Thoracic aorta (tissue), 2 donors: Measurements from ENCODE around the gene MTMR3. TPM values are rescaled to one million over a fixed set of nuclear protein-coding genes. Genes with fewer than 3 reads are reported as not detected.

Experiments used
- ATAC-seq: fragments of 150-250 bp; one replicate; pipeline ENCODE4 v1.8.0; 2017; ENCODE audit warnings: low read depth; ENCODE audit not compliant: insufficient number of reproducible peaks, low FRiP score
- DNase-seq: peaks from one replicate; pipeline ENCODE4 v3.0.0-alpha.2; 2020; ENCODE audit warnings: low spot score
- H3K27ac ChIP-seq, 2 donors: fragments of 200-600 bp; sonication (generic); 1 replicate in 1 of 2; 2 replicates in 1 of 2; pipeline ENCODE4 v1.5.1; 2016; ENCODE audit warnings: mild to moderate bottlenecking in 2 of 2, moderate library complexity in 2 of 2
- H3K27me3 ChIP-seq: fragments of 200-600 bp; sonication (generic); replicated peaks from 2 replicates; pipeline ENCODE4 v1.6.0; 2016; ENCODE audit warnings: mild to moderate bottlenecking; ENCODE audit not compliant: insufficient read depth
- H3K36me3 ChIP-seq: fragments of 200-600 bp; sonication (generic); one replicate; pipeline ENCODE4 v1.5.1; 2016
- H3K4me1 ChIP-seq, 2 donors: fragments of 200-600 bp; sonication (generic); 1 replicate in 1 of 2; 2 replicates in 1 of 2; pipeline versions ENCODE4 v1.5.1 to v1.6.0; 2016; ENCODE audit warnings: low read depth in 2 of 2, mild to moderate bottlenecking in 1 of 2; ENCODE audit not compliant: control insufficient read depth in 1 of 2
- H3K4me3 ChIP-seq: fragments of 200-600 bp; sonication (generic); 2 replicates; pipeline ENCODE4 v1.5.1; 2016; ENCODE audit warnings: mild to moderate bottlenecking
- H3K9me3 ChIP-seq: fragments of 200-600 bp; sonication (generic); 2 replicates; pipeline ENCODE4 v1.5.1; 2016
- total RNA-seq, 2 donors: library from RNA; depleted of rRNA; stranded (reverse); fragments of >200 nt; gene quantifications; one replicate each; pipeline versions ENCODE4 v1.1.0 to v1.2.3, GENCODE V29; 2016
- TF ChIP-seq, protein P1 (sequence below): fragments of 200-600 bp; sonication (generic); IDR thresholded peaks from one replicate; pipeline ENCODE4 v1.5.1; 2019; ENCODE audit warnings: antibody characterized with exemption

MTMR3 gene
- total RNA-seq, 2 donors from 2014 or later = 33.3 to 61.9 TPM

DNA sequence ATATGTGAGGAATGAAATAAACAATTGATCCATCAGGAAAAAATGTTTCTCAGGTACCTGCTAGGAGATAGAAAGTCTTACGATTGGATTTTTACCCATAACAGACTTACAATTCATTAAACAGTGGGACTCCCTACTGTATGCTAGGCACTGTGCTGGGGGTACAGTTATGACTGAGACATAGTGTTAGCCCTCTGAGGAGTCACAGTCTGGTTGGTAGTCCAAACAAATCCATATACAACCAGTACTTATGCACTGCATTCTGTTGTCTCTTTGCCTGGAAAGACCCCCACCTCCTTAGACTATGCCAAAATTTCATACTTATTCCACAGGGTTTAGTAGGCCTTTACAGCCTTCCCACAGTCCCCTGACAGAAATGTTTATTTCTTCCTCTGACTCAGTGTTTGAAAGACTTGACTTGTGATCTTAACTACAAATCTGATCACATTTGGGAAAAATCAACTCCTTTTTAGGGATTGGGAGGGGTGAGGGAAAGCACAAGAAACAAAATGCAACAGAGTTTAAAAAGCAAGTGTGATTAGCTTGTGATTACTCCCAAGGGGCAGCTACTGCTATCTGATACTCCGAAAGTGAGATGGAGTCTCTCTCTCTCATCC, 127.9 kb downstream of the MTMR3 start:
- Histone ChIP-seq H3K9me3 (no peaks in the 10 kb centered on the region), H3K27me3 (no peaks in the 10 kb centered on the region), H3K4me3 (no peak overlapping the region), H3K36me3 (peaks cover 62% of the 10 kb centered on the region), H3K27ac (no peak overlapping the region), H3K4me1 (no peaks in the 10 kb centered on the region)
- ATAC-seq (no peak), DNase-seq (no peak)
- TF ChIP-seq, protein P1, sequence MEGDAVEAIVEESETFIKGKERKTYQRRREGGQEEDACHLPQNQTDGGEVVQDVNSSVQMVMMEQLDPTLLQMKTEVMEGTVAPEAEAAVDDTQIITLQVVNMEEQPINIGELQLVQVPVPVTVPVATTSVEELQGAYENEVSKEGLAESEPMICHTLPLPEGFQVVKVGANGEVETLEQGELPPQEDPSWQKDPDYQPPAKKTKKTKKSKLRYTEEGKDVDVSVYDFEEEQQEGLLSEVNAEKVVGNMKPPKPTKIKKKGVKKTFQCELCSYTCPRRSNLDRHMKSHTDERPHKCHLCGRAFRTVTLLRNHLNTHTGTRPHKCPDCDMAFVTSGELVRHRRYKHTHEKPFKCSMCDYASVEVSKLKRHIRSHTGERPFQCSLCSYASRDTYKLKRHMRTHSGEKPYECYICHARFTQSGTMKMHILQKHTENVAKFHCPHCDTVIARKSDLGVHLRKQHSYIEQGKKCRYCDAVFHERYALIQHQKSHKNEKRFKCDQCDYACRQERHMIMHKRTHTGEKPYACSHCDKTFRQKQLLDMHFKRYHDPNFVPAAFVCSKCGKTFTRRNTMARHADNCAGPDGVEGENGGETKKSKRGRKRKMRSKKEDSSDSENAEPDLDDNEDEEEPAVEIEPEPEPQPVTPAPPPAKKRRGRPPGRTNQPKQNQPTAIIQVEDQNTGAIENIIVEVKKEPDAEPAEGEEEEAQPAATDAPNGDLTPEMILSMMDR = no peak

DNA sequence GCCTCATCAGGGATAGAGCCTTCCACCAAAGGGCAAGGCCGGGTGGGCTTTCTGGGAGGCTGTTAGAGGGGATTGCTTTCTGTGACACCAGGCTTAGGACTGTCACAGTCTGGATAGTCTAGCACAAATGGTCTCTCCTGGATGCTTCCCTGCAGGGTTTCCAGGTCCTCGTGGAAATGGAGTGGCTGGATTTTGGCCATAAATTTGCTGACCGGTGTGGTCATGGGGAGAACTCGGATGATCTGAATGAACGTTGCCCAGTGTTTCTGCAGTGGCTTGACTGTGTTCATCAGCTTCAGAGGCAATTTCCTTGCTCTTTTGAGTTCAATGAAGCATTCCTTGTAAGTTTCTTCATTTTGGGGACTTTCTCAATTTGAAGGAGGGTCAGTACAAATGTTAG, 130.2 kb downstream of the MTMR3 start:
- Histone ChIP-seq H3K27me3 (no peaks in the 10 kb centered on the region), H3K4me1 (no peaks in the 10 kb centered on the region), H3K9me3 (no peaks in the 10 kb centered on the region), H3K36me3 (peaks cover 70% of the 10 kb centered on the region), H3K27ac (no peak overlapping the region), H3K4me3 (no peak overlapping the region)
- DNase-seq = no peak
- no peak for ATAC-seq
- TF ChIP-seq, protein P1 = no peak

DNA sequence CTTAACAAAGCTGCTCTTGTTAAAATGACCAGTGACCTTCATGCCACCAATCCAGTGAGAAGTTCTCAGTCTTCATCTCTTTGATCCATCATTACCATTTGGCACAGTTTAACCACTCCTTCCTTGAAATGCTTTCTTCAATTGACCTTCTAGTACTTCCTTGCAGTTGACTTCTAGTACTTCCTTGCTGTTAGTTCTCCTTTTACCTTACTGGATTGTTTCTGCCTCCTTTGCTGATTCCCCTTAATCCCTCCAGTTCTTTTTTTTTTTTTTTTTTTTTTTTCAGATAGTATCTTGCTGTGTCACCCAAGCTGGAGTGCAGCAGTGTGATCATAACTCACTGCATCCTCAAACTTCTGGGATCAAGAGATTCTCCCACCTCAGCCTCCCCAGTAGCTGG, 131.3 kb downstream of the MTMR3 start:
- DNase-seq (no peak), ATAC-seq (no peak)
- Histone ChIP-seq H3K27ac (no peak overlapping the region), H3K9me3 (no peaks in the 10 kb centered on the region), H3K4me1 (no peaks in the 10 kb centered on the region), H3K27me3 (no peaks in the 10 kb centered on the region), H3K4me3 (no peak overlapping the region), H3K36me3 (peaks cover 73% of the 10 kb centered on the region)
- TF ChIP-seq, protein P1 = no peak

DNA sequence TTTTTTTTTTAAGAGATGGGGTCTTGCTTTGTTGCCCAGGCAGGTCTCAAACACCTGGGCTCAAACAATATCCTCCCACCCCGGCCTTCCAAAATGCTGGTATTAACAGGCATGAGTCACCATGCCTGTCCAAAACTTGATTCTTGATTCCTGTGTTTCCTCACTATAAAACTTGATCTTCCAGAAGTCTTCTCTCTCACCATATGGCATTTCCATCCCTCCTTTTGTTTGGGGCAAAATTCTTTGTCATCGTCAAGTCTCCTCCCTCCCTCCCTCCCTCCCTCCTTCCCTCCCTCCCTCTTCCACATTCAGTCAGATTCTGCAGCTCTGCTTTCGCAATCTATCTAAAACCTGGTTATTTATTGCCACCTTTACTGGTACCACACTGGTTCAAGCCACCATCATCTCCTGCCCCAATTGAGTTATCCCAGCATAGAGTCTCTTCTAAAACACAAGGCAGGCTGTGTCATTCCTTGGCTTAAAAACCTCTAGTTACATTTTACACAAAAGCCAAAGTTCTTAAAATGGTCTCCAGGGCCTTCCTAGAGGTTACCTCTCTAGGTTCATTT, 132.3 kb downstream of the MTMR3 start:
- Histone ChIP-seq H3K4me1 (no peaks in the 10 kb centered on the region), H3K27ac (no peak overlapping the region), H3K27me3 (no peaks in the 10 kb centered on the region), H3K4me3 (no peak overlapping the region), H3K36me3 (peaks cover 73% of the 10 kb centered on the region), H3K9me3 (no peaks in the 10 kb centered on the region)
- ATAC-seq = no peak
- no peak for DNase-seq
- TF ChIP-seq, protein P1 = no peak

GRCh38 chr22:30015846-30016245, 132.9 kb downstream of the MTMR3 start:
- Histone ChIP-seq H3K27me3 (no peaks in the 10 kb centered on the region), H3K4me3 (no peak overlapping the region), H3K9me3 (no peaks in the 10 kb centered on the region), H3K36me3 (peaks cover 77% of the 10 kb centered on the region), H3K4me1 (no peaks in the 10 kb centered on the region), H3K27ac (no peak overlapping the region)
- TF ChIP-seq, protein P1 = no peak
- ATAC-seq (no peak), DNase-seq (no peak)
